ENCODE measurements around the gene TMEM120A.
"Not testable (repeated sequence)": the region's sequence is repeated elsewhere in the genome, so short reads cannot be mapped to it uniquely, and the experiment has no call there.

The TMEM120A gene

GRCh38 chr7:75994388-75995051 lies at the start of gene TMEM120A:
Gene TMEM120A, minus strand, starts transcription at chr7:75994595. Its CDS starts 25 bp downstream, at chr7:75994570.
- DNase-seq: peak; percentile 81

- DNase-seq: no peak
Observed at GRCh38 chr7:76040126-76040525, 45.7 kb upstream of the TMEM120A start.

GRCh38 chr7:76037310-76037709 lies 42.9 kb upstream of the TMEM120A start:
- DNase-seq: no peak

GRCh38 chr7:76031964-76032363 lies 37.6 kb upstream of the TMEM120A start:
- DNase-seq: no peak

- DNase-seq: not testable (repeated sequence)
Observed at GRCh38 chr7:76029682-76030081, 35.3 kb upstream of the TMEM120A start.

GRCh38 chr7:76023002-76023401 lies 28.6 kb upstream of the TMEM120A start:
- DNase-seq: peak; percentile 76

- DNase-seq: no peak
Observed at GRCh38 chr7:76022026-76022780, 27.8 kb upstream of the TMEM120A start.

- peak; percentile 36 for DNase-seq
Observed at GRCh38 chr7:76020031-76020714, 25.8 kb upstream of the TMEM120A start.

- not testable (repeated sequence) for DNase-seq
Observed at GRCh38 chr7:76018520-76018919, 24.1 kb upstream of the TMEM120A start.

- DNase-seq: no peak
Observed at GRCh38 chr7:76016191-76016947, 22.0 kb upstream of the TMEM120A start.

- no peak for DNase-seq
Observed at GRCh38 chr7:76011442-76011861, 17.1 kb upstream of the TMEM120A start.

- DNase-seq: no peak
Observed at GRCh38 chr7:76009672-76010600, 15.5 kb upstream of the TMEM120A start.

- DNase-seq: no peak
Observed at GRCh38 chr7:76008156-76008687, 13.8 kb upstream of the TMEM120A start.

GRCh38 chr7:76005004-76005403 lies 10.6 kb upstream of the TMEM120A start:
- not testable (repeated sequence) for DNase-seq

GRCh38 chr7:76003351-76003750 lies 9.0 kb upstream of the TMEM120A start:
- DNase-seq: no peak

GRCh38 chr7:76002822-76003221 lies 8.4 kb upstream of the TMEM120A start:
- no peak for DNase-seq

GRCh38 chr7:76002139-76002538 lies 7.7 kb upstream of the TMEM120A start:
- no peak for DNase-seq

GRCh38 chr7:76000566-76000965 lies 6.2 kb upstream of the TMEM120A start:
- no peak for DNase-seq

GRCh38 chr7:75998038-75998437 lies 3.6 kb upstream of the TMEM120A start:
- no peak for DNase-seq

GRCh38 chr7:75996476-75996875 lies 2.1 kb upstream of the TMEM120A start:
- no peak for DNase-seq

- no peak for DNase-seq
Observed at GRCh38 chr7:75995996-75996395, 1.6 kb upstream of the TMEM120A start.

GRCh38 chr7:75995052-75995471 lies 667 bp upstream of the TMEM120A start:
- DNase-seq: no peak
